ENCODE data around the gene TOB1. TPM values are rescaled to one million over a fixed set of nuclear protein-coding genes. Genes with fewer than 3 reads are reported as not detected.

TOB1 gene
- total RNA-seq, 3 donors from 2014 or later (not counting 1 experiment from before 2014, with no cell fraction given), result 51.1 to 123 (median 110) TPM

GRCh38 chr17:50820651-50821050 is 45.5 kb downstream of the TOB1 start:
- H3K4me1 Mint-ChIP-seq, result peaks cover 15 to 16% of the 10 kb centered on the region in 2 donors
- Histone ChIP-seq H3K36me3 (ENCODE audit: control insufficient read depth, insufficient read depth, low read length) (no peaks in the 10 kb centered on the region), H3K27me3 (ENCODE audit: control insufficient read depth, insufficient read depth, low read length) (peaks cover 2% of the 10 kb centered on the region), H3K27ac (ENCODE audit: low read length) (no peak overlapping the region), H3K9me3 (ENCODE audit: control insufficient read depth, insufficient read depth, low read length) (no peaks in the 10 kb centered on the region), H3K4me3 (ENCODE audit: low read length) (no peak overlapping the region), H3K4me1 (ENCODE audit: control insufficient read depth, insufficient read depth, low read length) (peaks cover 25% of the 10 kb centered on the region)
- intact Hi-C loops (cut with micrococcal nuclease), result no loop called here
- 85% methylated on average over 10 of the region's 10 CpGs for WGBS (ENCODE audit: insufficient coverage)
- ATAC-seq, result no peak
- no peak overlapping the region for H3K4me3 Mint-ChIP-seq
- no peak overlapping the region for H3K27ac Mint-ChIP-seq
- DNase-seq, result no peak
- peaks cover 10 to 16% of the 10 kb centered on the region in 2 donors for H3K27me3 Mint-ChIP-seq (ENCODE audit: low read depth in 2 of 2)
- no peaks in the 10 kb centered on the region for H3K9me3 Mint-ChIP-seq
- no peaks in the 10 kb centered on the region for H3K36me3 Mint-ChIP-seq
- TF ChIP-seq, protein P1, sequence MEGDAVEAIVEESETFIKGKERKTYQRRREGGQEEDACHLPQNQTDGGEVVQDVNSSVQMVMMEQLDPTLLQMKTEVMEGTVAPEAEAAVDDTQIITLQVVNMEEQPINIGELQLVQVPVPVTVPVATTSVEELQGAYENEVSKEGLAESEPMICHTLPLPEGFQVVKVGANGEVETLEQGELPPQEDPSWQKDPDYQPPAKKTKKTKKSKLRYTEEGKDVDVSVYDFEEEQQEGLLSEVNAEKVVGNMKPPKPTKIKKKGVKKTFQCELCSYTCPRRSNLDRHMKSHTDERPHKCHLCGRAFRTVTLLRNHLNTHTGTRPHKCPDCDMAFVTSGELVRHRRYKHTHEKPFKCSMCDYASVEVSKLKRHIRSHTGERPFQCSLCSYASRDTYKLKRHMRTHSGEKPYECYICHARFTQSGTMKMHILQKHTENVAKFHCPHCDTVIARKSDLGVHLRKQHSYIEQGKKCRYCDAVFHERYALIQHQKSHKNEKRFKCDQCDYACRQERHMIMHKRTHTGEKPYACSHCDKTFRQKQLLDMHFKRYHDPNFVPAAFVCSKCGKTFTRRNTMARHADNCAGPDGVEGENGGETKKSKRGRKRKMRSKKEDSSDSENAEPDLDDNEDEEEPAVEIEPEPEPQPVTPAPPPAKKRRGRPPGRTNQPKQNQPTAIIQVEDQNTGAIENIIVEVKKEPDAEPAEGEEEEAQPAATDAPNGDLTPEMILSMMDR (IDR thresholded peaks at IDR 0.05), result no peak

DNA sequence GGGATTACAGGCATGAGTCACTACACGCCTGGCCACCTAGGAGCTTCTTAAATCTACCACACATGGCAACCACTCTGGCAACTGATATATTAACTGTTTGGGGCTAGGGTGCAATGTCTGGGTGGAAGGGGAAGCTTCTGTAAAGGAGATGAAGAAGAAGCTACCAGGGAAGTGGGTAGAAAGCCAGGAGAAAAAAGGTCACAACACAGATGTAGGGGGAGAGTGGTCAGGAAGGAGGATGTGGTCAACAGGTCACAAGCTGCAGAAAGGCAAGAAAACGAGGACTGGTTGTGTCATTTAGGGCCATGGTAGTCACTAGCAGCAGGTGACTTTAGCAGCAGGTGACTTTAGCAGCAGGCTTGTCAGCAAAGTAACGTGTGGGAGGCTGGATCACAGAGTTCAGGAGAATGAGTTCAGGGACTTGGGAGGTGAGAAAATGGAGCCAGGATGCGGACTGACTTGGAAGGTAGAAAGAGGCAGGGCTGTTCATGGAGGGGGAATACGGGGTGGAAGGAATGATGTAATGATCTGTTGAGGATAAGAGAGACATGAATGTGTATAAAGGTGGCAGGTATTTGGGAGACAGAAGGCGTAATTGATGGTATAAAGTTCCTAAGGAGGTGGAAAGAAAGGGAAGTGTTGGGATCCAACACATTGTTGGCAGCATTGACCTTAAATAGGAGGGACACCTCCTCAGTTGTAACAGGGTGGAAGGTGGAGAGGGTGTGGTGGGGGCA is 47.1 kb downstream of the TOB1 start:
- Mint-ChIP-seq H3K27me3 (ENCODE audit: low read depth in 2 of 2) (peaks cover 15 to 16% of the 10 kb centered on the region in 2 donors), H3K9me3 (no peaks in the 10 kb centered on the region), H3K36me3 (no peaks in the 10 kb centered on the region), H3K27ac (peak overlapping the region in 1 of 2 donors; percentile 2), H3K4me1 (peaks cover 15 to 20% of the 10 kb centered on the region in 2 donors), H3K4me3 (no peak overlapping the region)
- Histone ChIP-seq H3K4me3 (ENCODE audit: low read length) (no peak overlapping the region), H3K4me1 (ENCODE audit: control insufficient read depth, insufficient read depth, low read length) (peaks cover 25% of the 10 kb centered on the region), H3K27ac (ENCODE audit: low read length) (no peak overlapping the region), H3K9me3 (ENCODE audit: control insufficient read depth, insufficient read depth, low read length) (no peaks in the 10 kb centered on the region), H3K36me3 (ENCODE audit: control insufficient read depth, insufficient read depth, low read length) (no peaks in the 10 kb centered on the region), H3K27me3 (ENCODE audit: control insufficient read depth, insufficient read depth, low read length) (peaks cover 2% of the 10 kb centered on the region)
- DNase-seq (no peak), ATAC-seq (no peak)
- TF ChIP-seq, protein P1 (IDR thresholded peaks at IDR 0.05), result no peak
- WGBS (ENCODE audit: insufficient coverage), result 49% methylated on average over 6 of the region's 6 CpGs
- intact Hi-C loops (cut with micrococcal nuclease), result no loop called here

GRCh38 chr17:50818261-50818660 is 47.9 kb downstream of the TOB1 start:
- no peak overlapping the region for H3K4me3 ChIP-seq (ENCODE audit: low read length)
- H3K4me3 Mint-ChIP-seq, result no peak overlapping the region
- intact Hi-C loops (cut with micrococcal nuclease), result no loop called here
- WGBS (ENCODE audit: insufficient coverage), result 93% methylated on average over 3 of the region's 4 CpGs
- ATAC-seq, result no peak
- H3K27ac ChIP-seq (ENCODE audit: low read length), result no peak overlapping the region
- H3K4me1 ChIP-seq (ENCODE audit: control insufficient read depth, insufficient read depth, low read length), result peaks cover 25% of the 10 kb centered on the region
- peaks cover 2% of the 10 kb centered on the region for H3K27me3 ChIP-seq (ENCODE audit: control insufficient read depth, insufficient read depth, low read length)
- no peaks in the 10 kb centered on the region for H3K9me3 Mint-ChIP-seq
- no peaks in the 10 kb centered on the region for H3K36me3 Mint-ChIP-seq
- H3K9me3 ChIP-seq (ENCODE audit: control insufficient read depth, insufficient read depth, low read length), result no peaks in the 10 kb centered on the region
- H3K4me1 Mint-ChIP-seq, result peaks cover 15 to 20% of the 10 kb centered on the region in 2 donors
- no peak for DNase-seq
- no peaks in the 10 kb centered on the region for H3K36me3 ChIP-seq (ENCODE audit: control insufficient read depth, insufficient read depth, low read length)
- peaks cover 14 to 20% of the 10 kb centered on the region in 2 donors for H3K27me3 Mint-ChIP-seq (ENCODE audit: low read depth in 2 of 2)
- TF ChIP-seq, protein P1 (IDR thresholded peaks at IDR 0.05), result no peak
- no peak overlapping the region for H3K27ac Mint-ChIP-seq
